Stomach (tissue), 9 donors: ENCODE measurements around the gene OVOL3. TPM values are rescaled to one million over a fixed set of nuclear protein-coding genes. Genes with fewer than 3 reads are reported as not detected.

ENCODE experiments used
- DNase-seq, 2 donors: peaks; one replicate each; pipeline versions ENCODE4 v3.0.0 to v3.0.0-alpha.2; 2013 to 2019
- H3K27ac ChIP-seq, 5 donors: fragments of 200-600 bp in 4 of 5; sonication (generic) in 4 of 5; one replicate each; pipeline ENCODE4 v1.5.1; 2013 to 2019; ENCODE audit warnings: mild to moderate bottlenecking in 1 of 5, moderate library complexity in 1 of 5
- H3K27me3 ChIP-seq, 3 donors: fragments of 200-600 bp; sonication (generic); one replicate each; pipeline ENCODE4 v1.5.1; 2017 to 2019; ENCODE audit warnings: mixed run types in 1 of 3
- H3K36me3 ChIP-seq, 4 donors: fragments of 200-600 bp; sonication (generic); 1 replicate in 3 of 4; 2 replicates in 1 of 4; pipeline ENCODE4 v1.5.1; 2016 to 2019
- H3K4me1 ChIP-seq, 4 donors: fragments of 200-600 bp; sonication (generic); one replicate each; pipeline ENCODE4 v1.5.1; 2016 to 2019
- H3K4me3 ChIP-seq, 4 donors: fragments of 200-600 bp; sonication (generic) in 3 of 4; one replicate each; pipeline ENCODE4 v1.5.1; 2016 to 2019; ENCODE audit warnings: mild to moderate bottlenecking in 1 of 4
- H3K9me3 ChIP-seq, 4 donors: fragments of 200-600 bp; sonication (generic); one replicate each; pipeline ENCODE4 v1.5.1; 2016 to 2019
- EP300 ChIP-seq: sonication (generic); formaldehyde crosslinking; IDR thresholded peaks from one replicate; pipeline ENCODE4 v1.6.1; 2017; ENCODE audit warnings: antibody characterized with exemption
- POLR2A ChIP-seq, 4 donors: fragments of 450-650 bp; IDR thresholded peaks; one replicate each; pipeline ENCODE4 v1.6.1; 2016; ENCODE audit warnings: antibody characterized with exemption in 4 of 4, control low read depth in 2 of 4, mild to moderate bottlenecking in 1 of 4, moderate library complexity in 1 of 4
- POLR2AphosphoS5 ChIP-seq, 3 donors: sonication (generic); formaldehyde crosslinking; IDR thresholded peaks; one replicate each; pipeline ENCODE4 v1.6.1; 2016; ENCODE audit warnings: antibody characterized with exemption in 3 of 3
- WGBS, 5 donors: extraction: QIAGEN DNeasy Blood & Tissue Kit in 3 of 5; methylation state at CpG; one replicate each; pipeline versions ENCODE4 v1.1.5 to v1.1.7; 2013 to 2018; 5-methylcytosine and 5-hydroxymethylcytosine counted together
- intact Hi-C: fragments of 100-400 bp; cut with DNase I; formaldehyde crosslinking; loops from one replicate; pipeline ENCODE4 v1.15.1; 2023; ENCODE audit warnings: low total_unique reads
- polyA plus RNA-seq, 3 donors: library from polyadenylated mRNA; stranded (reverse); fragments of 200-250 nt; gene quantifications; one replicate each; pipeline ENCODE4 v1.2.3, GENCODE V29; 2013
- total RNA-seq, 5 donors: library from RNA; depleted of rRNA; stranded (reverse); fragments of >200 nt; gene quantifications; one replicate each; pipeline versions ENCODE4 v1.1.0 to v1.2.3, GENCODE V29; 2014 to 2016
- TF ChIP-seq, protein P1 (sequence below), 7 experiments: fragments of 450-650 bp in 4 of 7; fragments of 200-600 bp in 3 of 7; sonication (generic) in 3 of 7; IDR thresholded peaks; one replicate each; pipeline ENCODE4 v1.5.1; 2016 to 2019; ENCODE audit warnings: antibody characterized with exemption in 7 of 7, control low read depth in 2 of 7, mild to moderate bottlenecking in 1 of 7
- donor health status: healthy with polysubstance abuse.
- donor health status: Bipolar disorder and iron deficiency.
- donor health status: healthy.

Gene OVOL3
- total and polyA plus RNA-seq, 8 donors = not detected

DNA sequence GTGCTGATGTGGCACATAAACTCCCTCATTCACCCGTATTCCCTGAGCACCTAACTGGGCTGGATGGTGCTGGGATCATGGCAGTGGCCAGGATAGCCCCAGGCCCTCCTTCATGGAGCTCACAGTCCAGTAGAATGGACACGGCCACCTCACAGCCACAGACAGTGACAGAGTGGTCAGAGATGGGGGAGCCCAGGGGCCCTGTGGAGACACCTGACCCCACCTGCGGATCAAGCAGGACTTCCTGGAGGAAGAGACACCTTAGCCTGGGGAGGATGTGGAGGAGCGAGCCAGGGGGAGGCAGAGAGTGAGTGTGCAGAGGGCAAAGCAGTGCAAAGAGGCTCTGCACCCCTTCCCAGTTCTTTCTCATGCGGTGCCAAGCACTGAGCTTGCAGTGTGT is 21.1 kb upstream of the OVOL3 start:
- no peak for TF ChIP-seq POLR2AphosphoS5 (IDR thresholded peaks at IDR 0.05)
- no peak for TF ChIP-seq POLR2A (IDR thresholded peaks at IDR 0.05)
- TF ChIP-seq EP300 = no peak
- TF ChIP-seq, protein P1, sequence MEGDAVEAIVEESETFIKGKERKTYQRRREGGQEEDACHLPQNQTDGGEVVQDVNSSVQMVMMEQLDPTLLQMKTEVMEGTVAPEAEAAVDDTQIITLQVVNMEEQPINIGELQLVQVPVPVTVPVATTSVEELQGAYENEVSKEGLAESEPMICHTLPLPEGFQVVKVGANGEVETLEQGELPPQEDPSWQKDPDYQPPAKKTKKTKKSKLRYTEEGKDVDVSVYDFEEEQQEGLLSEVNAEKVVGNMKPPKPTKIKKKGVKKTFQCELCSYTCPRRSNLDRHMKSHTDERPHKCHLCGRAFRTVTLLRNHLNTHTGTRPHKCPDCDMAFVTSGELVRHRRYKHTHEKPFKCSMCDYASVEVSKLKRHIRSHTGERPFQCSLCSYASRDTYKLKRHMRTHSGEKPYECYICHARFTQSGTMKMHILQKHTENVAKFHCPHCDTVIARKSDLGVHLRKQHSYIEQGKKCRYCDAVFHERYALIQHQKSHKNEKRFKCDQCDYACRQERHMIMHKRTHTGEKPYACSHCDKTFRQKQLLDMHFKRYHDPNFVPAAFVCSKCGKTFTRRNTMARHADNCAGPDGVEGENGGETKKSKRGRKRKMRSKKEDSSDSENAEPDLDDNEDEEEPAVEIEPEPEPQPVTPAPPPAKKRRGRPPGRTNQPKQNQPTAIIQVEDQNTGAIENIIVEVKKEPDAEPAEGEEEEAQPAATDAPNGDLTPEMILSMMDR (IDR thresholded peaks at IDR 0.05) = no peak
- Histone ChIP-seq H3K4me3 (no peak overlapping the region), H3K9me3 (no peaks in the 10 kb centered on the region), H3K36me3 (peaks cover 0 to 10% (median 0%) of the 10 kb centered on the region in 4 donors), H3K27me3 (no peaks in the 10 kb centered on the region), H3K27ac (no peak overlapping the region), H3K4me1 (no peaks in the 10 kb centered on the region)
- WGBS, 5 donors = 93 to 100% (median 98%) methylated on average over 4 to 5 of the region's 5 CpGs
- intact Hi-C loops = no loop called here
- DNase-seq = no peak

DNA sequence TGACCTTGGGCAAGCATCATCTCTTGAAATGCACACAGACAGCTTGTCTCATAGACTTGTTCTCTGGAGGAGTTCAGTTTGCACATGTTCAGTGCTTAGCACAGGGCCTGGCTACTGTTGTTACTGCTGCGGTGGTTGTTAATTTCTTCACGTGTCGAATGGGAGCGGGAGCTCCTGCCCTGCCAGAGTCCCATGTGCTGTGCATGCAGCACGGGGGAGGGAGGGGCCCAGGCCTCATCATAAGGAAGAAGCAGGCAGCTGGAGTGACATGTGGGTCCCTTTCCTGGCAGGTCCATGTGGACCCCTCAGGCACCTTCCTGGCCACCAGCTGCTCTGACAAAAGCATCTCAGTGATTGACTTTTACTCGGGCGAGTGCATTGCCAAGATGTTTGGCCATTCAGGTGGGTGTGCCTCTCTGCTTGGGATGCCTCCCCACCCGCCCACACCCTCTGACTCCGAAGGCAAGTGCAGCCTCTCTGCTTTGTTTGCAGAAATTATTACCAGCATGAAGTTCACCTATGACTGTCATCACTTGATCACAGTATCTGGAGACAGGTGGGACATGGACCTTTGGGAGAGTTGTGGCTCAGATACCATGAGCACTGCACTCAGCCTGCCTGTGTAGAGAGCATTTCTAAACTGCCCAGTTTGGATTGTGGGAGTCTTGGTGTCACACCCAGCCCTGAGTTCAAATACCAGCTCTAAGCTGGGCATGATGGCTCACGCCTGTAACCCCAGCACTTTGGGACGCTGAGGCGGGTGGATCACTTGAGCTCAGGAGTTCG is 19.8 kb upstream of the OVOL3 start:
- no peak overlapping the region for H3K4me3 ChIP-seq
- no peak overlapping the region for H3K27ac ChIP-seq
- 79 to 92% (median 88%) methylated on average over 9 to 13 of the region's 13 CpGs for WGBS, 5 donors
- DNase-seq = no peak
- H3K9me3 ChIP-seq = no peaks in the 10 kb centered on the region
- peaks cover 0 to 10% (median 0%) of the 10 kb centered on the region in 4 donors for H3K36me3 ChIP-seq
- H3K27me3 ChIP-seq = no peaks in the 10 kb centered on the region
- no peaks in the 10 kb centered on the region for H3K4me1 ChIP-seq
- intact Hi-C loops = no loop called here
- TF ChIP-seq POLR2AphosphoS5 (IDR thresholded peaks at IDR 0.05) = no peak
- TF ChIP-seq EP300 = no peak

DNA sequence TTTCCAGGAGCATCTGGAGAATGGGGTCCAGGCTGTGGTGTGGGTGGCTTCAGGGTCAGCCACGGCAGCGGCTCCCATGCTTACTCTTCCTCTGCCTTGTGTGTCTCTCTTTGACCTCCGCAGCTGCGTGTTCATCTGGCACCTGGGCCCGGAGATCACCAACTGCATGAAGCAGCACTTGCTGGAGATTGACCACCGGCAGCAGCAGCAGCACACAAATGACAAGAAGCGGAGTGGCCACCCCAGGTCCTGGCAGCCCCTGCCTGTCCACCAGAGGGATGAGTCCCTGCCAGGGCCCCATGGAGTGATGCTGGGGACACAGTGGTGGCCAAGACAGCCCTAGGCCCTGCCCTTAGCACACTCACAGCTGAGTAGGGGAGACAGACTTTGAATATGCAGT is 18.4 kb upstream of the OVOL3 start:
- Histone ChIP-seq H3K9me3 (no peaks in the 10 kb centered on the region), H3K4me1 (no peaks in the 10 kb centered on the region), H3K4me3 (no peak overlapping the region), H3K27me3 (no peaks in the 10 kb centered on the region), H3K36me3 (peaks cover 0 to 5% (median 0%) of the 10 kb centered on the region in 4 donors), H3K27ac (no peak overlapping the region)
- intact Hi-C loops = no loop called here
- no peak for TF ChIP-seq POLR2A (IDR thresholded peaks at IDR 0.05)
- TF ChIP-seq POLR2AphosphoS5 (IDR thresholded peaks at IDR 0.05) = no peak
- TF ChIP-seq, protein P1 (IDR thresholded peaks at IDR 0.05) = no peak
- WGBS, 5 donors = 92 to 98% (median 95%) methylated on average over 5 to 7 of the region's 7 CpGs
- no peak for DNase-seq

DNA sequence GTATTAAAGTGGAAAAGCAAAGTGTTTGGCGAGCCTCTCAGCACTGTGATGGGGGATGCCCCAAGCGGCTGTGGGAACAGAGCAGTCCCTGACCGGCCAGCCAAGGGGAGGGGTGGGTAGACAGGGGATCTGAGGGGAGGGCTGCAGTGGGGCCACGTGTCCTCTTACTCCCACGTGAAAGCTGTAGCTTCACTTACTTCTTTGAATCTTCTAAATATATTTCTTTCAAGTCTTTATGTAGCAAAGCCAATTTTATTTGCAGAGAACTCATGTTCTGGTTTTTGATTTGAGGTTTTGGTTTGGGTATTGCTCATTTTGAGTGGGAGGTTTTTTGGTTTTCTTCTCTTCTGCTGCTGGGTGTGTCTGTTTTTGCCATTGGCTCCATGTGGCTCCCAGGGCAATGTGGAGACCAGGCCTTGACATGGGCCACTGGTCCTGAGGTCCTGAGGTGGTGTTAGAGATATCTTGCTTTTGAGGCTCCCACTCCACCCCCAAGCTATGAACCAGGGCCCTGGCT is 17.7 kb upstream of the OVOL3 start:
- intact Hi-C loops = no loop called here
- 76 to 90% (median 85%) methylated on average over 5 of the region's 5 CpGs for WGBS, 5 donors

More for the DNA sequence above, 17.7 kb upstream of the OVOL3 start:
- Histone ChIP-seq H3K36me3 (peaks cover 0 to 5% (median 0%) of the 10 kb centered on the region in 4 donors), H3K27me3 (no peaks in the 10 kb centered on the region), H3K4me1 (no peaks in the 10 kb centered on the region), H3K27ac (no peak overlapping the region), H3K4me3 (no peak overlapping the region), H3K9me3 (no peaks in the 10 kb centered on the region)
- TF ChIP-seq EP300 = no peak
- TF ChIP-seq POLR2A (IDR thresholded peaks at IDR 0.05) = no peak
- TF ChIP-seq POLR2AphosphoS5 (IDR thresholded peaks at IDR 0.05) = no peak
- TF ChIP-seq, protein P1 (IDR thresholded peaks at IDR 0.05) = no peak
- no peak for DNase-seq
